ENCODE results near the gene GARIN3. TPM values are rescaled to one million over a fixed set of nuclear protein-coding genes. Genes with fewer than 3 reads are reported as not detected.

The GARIN3 gene
- total RNA-seq, 1 experiment from 2014 or later = not detected

GRCh38 chr5:157196045-157196444 is 30.0 kb upstream of the GARIN3 start:
- Histone ChIP-seq H3K27me3 (replicated peaks; ENCODE audit: control insufficient read depth, insufficient read depth, low read length) (no peaks in the 10 kb centered on the region; the same call in 1 of the 2 replicates), H3K36me3 (ENCODE audit: control insufficient read depth, insufficient read depth, low read length) (no peaks in the 10 kb centered on the region), H3K9me3 (no peaks in the 10 kb centered on the region), H3K4me3 (ENCODE audit: low read depth, low read length) (no peak overlapping the region), H3K4me1 (no peaks in the 10 kb centered on the region)
- TF ChIP-seq CTCF (IDR thresholded peaks at IDR 0.05; ENCODE audit: insufficient read depth in 1 of 2, low read depth in 1 of 2, low read length in 1 of 2, severe bottlenecking in 1 of 2, unreplicated experiment in 1 of 2) = no peak
- Mint-ChIP-seq H3K27me3 (ENCODE audit: insufficient read depth, unreplicated experiment) (peaks cover 17% of the 10 kb centered on the region), H3K4me3 (ENCODE audit: unreplicated experiment) (no peak overlapping the region), H3K4me1 (ENCODE audit: low read depth, unreplicated experiment) (no peaks in the 10 kb centered on the region), H3K9me3 (ENCODE audit: unreplicated experiment) (no peaks in the 10 kb centered on the region), H3K36me3 (ENCODE audit: insufficient read depth, unreplicated experiment) (no peaks in the 10 kb centered on the region), H3K27ac (ENCODE audit: unreplicated experiment) (no peak overlapping the region)
- no TSS peak for BruUV-seq (replicated peaks)
- no peak for DNase-seq
- intact Hi-C loops (cut with micrococcal nuclease; ENCODE audit: unreplicated experiment) = no loop called here
- CTCF ChIA-PET = no interaction called here
- POLR2A ChIA-PET = no interaction called here

GRCh38 chr5:157193699-157194424 is 27.8 kb upstream of the GARIN3 start:
- Mint-ChIP-seq H3K27ac (ENCODE audit: unreplicated experiment) (no peak overlapping the region), H3K27me3 (ENCODE audit: insufficient read depth, unreplicated experiment) (peaks cover 16% of the 10 kb centered on the region), H3K4me3 (ENCODE audit: unreplicated experiment) (no peak overlapping the region), H3K4me1 (ENCODE audit: low read depth, unreplicated experiment) (no peaks in the 10 kb centered on the region), H3K36me3 (ENCODE audit: insufficient read depth, unreplicated experiment) (no peaks in the 10 kb centered on the region), H3K9me3 (ENCODE audit: unreplicated experiment) (no peaks in the 10 kb centered on the region)
- no peaks in the 10 kb centered on the region for H3K9me3 ChIP-seq
- H3K4me3 ChIP-seq (ENCODE audit: low read depth, low read length) = no peak overlapping the region
- no peaks in the 10 kb centered on the region for H3K36me3 ChIP-seq (ENCODE audit: control insufficient read depth, insufficient read depth, low read length)
- ChIA-PET CTCF (no interaction called here), POLR2A (no interaction called here)
- DNase-seq = no peak
- H3K4me1 ChIP-seq = no peaks in the 10 kb centered on the region
- intact Hi-C loops (cut with micrococcal nuclease; ENCODE audit: unreplicated experiment) = no loop called here
- BruUV-seq (replicated peaks) = no TSS peak
- TF ChIP-seq CTCF (IDR thresholded peaks at IDR 0.05; ENCODE audit: insufficient read depth in 1 of 2, low read depth in 1 of 2, low read length in 1 of 2, severe bottlenecking in 1 of 2, unreplicated experiment in 1 of 2) = no peak
- no peaks in the 10 kb centered on the region for H3K27me3 ChIP-seq (replicated peaks; ENCODE audit: control insufficient read depth, insufficient read depth, low read length)

GRCh38 chr5:157189223-157189622 is 23.2 kb upstream of the GARIN3 start:
- Histone ChIP-seq H3K9me3 (no peaks in the 10 kb centered on the region), H3K4me3 (ENCODE audit: low read depth, low read length) (no peak overlapping the region), H3K4me1 (no peaks in the 10 kb centered on the region), H3K27me3 (replicated peaks; ENCODE audit: control insufficient read depth, insufficient read depth, low read length) (no peaks in the 10 kb centered on the region), H3K36me3 (ENCODE audit: control insufficient read depth, insufficient read depth, low read length) (no peaks in the 10 kb centered on the region)
- Mint-ChIP-seq H3K27ac (ENCODE audit: unreplicated experiment) (no peak overlapping the region), H3K4me3 (ENCODE audit: unreplicated experiment) (no peak overlapping the region), H3K36me3 (ENCODE audit: insufficient read depth, unreplicated experiment) (no peaks in the 10 kb centered on the region), H3K9me3 (ENCODE audit: unreplicated experiment) (no peaks in the 10 kb centered on the region), H3K27me3 (ENCODE audit: insufficient read depth, unreplicated experiment) (peaks cover 14% of the 10 kb centered on the region), H3K4me1 (ENCODE audit: low read depth, unreplicated experiment) (no peaks in the 10 kb centered on the region)
- CTCF ChIA-PET = no interaction called here
- POLR2A ChIA-PET = no interaction called here
- no peak for TF ChIP-seq CTCF (IDR thresholded peaks at IDR 0.05; ENCODE audit: insufficient read depth in 1 of 2, low read depth in 1 of 2, low read length in 1 of 2, severe bottlenecking in 1 of 2, unreplicated experiment in 1 of 2)
- BruUV-seq (replicated peaks) = no TSS peak
- intact Hi-C loops (cut with micrococcal nuclease; ENCODE audit: unreplicated experiment) = no loop called here
- no peak for DNase-seq
